HL-60/S4 treated with retinoic acid at 250 ng/mL for 4 days and 3 days (cell line): ENCODE results near the gene PIMREG.
"Not testable (repeated sequence)": the region's sequence is repeated elsewhere in the genome, so short reads cannot be mapped to it uniquely, and the experiment has no call there.

Source experiments
- in situ Hi-C: fragments of 300-500 bp; cut with MboI; formaldehyde crosslinking; loops from 2 replicates; pipeline ENCODE4 v1.7.0; 2022; ENCODE audit warnings: low sequenced_read_pairs

Gene PIMREG

DNA sequence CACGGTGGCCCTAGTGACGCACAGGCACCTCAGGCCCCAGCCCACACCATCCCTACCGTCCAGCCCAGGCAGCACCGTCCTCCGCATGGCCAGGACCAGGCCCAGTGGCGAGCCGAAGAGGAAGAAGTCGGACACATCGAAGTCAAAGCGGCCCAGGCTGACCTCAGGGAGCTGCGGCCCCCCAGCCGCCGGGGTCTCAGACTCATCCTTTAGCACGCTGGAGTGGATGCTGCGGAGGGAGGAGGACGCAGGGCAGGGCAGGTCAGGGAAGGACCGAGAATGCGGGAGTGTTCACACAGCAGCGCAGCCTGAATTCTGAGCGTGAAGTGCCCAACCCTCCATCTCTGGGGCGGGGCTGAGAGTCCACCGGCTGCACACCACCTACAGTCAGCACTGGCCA is 30.1 kb downstream of the PIMREG start:
- in situ Hi-C loops, result loop anchor here (25.0 kb wide), 1 partner anchor 538 kb away; the partner anchor contains the start of genes BCL6B and RNASEK

GRCh38 chr17:6474906-6475305 is 30.7 kb downstream of the PIMREG start:
- in situ Hi-C loops, result loop anchor here (25.0 kb wide), 1 partner anchor 537 kb away; the partner anchor contains the start of genes BCL6B and RNASEK

- in situ Hi-C loops, result no loop called here
Measured at GRCh38 chr17:6475411-6475810, 31.2 kb downstream of the PIMREG start.

DNA sequence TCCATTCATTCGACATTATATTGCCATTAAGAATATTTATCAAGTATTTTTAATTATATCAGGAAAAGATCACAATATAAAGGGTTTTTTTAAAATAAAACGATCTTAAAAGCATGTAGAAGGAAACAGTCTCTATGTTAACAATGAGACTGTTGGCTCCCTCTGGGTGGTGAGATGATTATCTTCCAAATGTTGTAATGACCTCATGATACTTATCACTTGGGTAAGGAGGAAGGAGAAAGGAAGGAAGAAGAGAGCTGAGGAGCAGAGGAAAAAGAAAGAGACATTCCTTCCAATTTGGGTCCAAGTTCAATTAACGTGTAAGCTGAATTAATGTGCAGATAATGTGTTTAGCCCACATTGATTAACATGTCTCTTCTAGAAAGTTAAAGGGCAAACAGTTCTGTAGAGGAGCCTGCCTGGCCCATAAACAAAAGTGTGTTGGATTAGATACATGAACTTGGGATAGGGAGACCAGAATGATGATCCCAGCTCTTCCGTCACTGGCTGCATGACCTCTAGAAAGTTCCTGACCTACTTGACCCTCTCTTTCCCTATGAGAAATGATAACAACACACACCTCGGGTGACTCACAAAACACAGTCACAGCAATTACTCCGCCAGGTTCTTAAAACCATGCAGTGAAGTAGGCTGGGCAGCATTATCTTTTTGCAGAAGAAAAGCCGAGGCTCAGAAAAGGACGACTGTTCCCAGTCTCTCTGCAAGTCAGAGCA is 32.0 kb downstream of the PIMREG start:
- in situ Hi-C loops, result no loop called here

DNA sequence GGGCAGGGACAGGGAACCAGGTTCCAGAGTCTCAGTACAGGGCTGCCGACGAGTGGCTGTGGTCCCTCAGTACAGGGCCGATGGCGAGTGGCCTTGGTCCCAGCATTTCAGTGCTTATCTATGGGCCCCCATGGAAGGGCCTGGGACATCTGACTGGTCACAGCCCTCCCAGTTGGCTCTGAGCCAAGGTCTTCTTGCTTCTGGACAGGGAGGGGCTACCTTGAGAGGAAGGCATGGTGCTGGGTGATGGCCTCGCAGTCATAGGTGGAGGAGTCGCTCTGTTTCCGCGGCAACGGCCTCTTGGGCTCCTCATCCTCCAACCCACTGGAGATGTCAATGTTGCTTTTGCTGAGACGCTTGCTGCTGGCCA is 32.5 kb downstream of the PIMREG start:
- in situ Hi-C loops, result no loop called here

DNA sequence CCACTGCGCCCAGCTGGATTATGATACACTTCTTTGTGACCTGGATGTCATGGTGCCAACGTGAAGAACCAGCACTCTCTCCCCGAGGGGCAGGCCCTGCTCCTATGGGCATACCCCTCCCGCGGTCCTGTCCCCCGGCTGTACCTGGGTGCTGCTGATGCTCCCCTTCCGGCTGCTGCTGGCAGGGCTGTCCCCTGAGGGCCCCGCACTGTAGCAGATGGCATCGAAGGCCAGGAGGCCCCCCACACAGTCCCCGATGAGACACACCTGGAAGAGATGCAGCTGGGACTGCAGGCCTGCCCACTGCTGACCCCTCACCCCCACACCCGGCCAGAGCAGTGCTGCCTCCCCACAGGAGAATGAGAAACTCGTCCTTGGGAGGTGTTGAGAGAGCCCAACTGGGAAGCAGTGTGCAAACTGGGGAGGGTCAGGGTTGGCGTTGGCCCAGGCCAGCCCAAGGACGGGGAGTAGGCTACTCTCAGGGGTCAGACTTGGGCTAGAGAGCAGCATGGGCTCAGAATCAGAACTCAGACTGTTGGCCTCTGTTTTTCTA is 33.7 kb downstream of the PIMREG start:
- in situ Hi-C loops, result no loop called here

DNA sequence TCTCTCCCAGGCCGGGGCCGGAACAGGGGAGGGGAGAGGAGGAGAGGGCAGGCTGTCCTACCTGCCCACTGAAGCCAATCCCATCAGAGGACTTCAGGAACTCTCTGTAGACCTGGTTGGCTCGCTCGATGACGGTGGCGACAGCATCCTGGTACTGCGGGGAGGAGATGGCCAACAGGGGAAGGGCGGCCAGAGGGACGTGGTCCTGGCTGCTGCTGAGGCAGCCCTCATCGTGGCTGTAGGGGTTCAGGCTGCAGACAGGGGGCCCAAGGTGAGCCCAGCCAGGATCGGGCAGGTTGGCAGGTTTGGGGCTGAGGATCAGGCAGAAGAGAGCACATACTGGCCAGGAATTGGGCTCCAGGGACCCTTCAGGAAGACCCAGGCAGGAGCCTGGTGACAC is 34.2 kb downstream of the PIMREG start:
- in situ Hi-C loops, result no loop called here

GRCh38 chr17:6479622-6480302 is 35.5 kb downstream of the PIMREG start:
- in situ Hi-C loops, result no loop called here

DNA sequence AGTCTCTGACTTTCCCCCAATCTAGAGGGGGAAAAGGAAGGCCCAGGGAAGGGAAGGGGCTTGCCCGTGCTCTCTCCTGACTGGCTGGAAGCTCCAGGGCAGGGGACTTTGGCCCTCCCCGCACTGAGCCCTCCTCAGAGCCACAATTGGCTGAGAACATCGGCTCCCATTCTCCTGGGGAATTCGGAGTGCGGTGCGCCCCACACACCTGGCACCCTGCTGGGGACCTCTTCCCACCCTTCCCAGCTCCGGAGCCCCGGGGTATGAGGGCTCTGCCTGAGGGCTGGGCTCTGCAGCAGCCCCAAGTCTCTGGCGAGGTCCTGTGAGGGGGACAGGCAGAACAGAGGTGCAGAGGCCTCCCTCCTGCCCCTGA is 36.0 kb downstream of the PIMREG start:
- in situ Hi-C loops, result no loop called here

- in situ Hi-C loops, result no loop called here
Measured at GRCh38 chr17:6482105-6482455, 37.8 kb downstream of the PIMREG start.

GRCh38 chr17:6482796-6483195 is 38.5 kb downstream of the PIMREG start:
- in situ Hi-C loops, result not testable (repeated sequence)

DNA sequence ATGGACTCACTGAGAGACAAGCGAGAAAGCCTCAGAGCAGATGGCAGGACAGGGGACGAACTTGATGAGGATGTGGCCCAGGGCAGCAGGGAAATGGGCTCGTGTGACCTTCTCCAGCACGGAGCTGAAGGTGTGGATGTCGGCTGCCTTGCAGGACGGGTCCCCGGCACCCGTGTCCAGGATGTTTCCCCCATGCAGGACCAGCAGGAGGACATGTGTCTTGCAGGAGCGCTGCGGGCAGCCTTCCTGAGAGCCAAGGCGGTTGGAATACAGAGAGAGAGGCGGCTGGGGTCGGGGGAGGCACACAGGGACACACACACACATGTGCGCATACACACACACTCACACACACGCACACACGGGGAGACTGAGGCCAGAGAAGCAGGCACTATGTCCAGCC is 39.3 kb downstream of the PIMREG start:
- in situ Hi-C loops, result no loop called here

- in situ Hi-C loops, result no loop called here
Measured at GRCh38 chr17:6485646-6486412, 41.6 kb downstream of the PIMREG start.

- in situ Hi-C loops, result no loop called here
Measured at GRCh38 chr17:6487251-6488007, 43.2 kb downstream of the PIMREG start.

DNA sequence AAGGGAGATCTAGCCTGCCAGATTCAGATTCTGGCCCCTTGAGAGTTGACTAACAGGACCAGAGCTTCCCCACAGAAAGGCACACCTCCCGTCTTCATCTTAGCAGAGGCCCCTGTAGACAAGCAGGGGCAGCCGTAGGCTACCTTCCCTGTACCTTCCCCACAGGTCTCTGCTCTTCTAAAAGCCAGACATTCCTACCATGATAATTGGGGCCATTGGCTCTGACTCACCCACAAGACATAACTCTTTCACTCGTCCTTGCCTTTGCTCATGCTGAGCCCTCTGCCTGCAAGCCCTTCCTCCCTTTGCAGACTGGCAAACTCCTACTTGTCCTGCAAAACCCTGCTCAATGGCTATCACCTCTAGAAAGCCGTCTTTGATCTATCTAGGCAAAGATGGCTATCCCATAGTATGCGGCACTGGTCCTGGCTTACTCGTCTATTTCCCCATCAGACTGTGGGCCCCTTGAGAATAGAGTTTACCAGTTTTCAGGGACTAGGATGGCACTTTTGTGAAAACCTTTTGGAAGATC is 43.8 kb downstream of the PIMREG start:
- in situ Hi-C loops, result no loop called here

DNA sequence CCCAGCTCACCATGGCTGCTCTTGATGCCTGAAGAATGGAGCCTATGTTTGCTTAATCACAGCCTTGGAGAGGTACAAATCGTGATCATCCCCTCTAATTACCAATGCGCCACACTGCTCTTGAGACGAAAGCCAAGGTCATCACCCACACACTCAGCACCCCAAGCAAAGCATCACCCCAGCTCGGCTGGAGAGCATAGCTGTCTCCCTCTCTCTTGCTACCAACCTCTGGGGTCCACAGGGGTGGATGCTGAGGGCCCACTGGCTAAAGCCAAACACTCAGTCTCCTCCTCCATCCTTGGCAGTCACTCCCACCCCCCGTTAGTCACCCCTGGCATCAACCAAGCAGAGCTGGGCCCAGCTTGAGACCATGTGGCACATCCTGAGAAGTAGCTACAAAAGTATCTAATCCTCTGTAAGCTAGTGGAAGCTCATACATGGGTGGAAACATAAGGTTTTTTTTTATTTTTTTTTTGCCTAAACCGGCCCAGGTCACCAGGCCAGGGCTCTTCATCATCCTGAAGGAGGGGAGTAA is 44.8 kb downstream of the PIMREG start:
- in situ Hi-C loops, result no loop called here

DNA sequence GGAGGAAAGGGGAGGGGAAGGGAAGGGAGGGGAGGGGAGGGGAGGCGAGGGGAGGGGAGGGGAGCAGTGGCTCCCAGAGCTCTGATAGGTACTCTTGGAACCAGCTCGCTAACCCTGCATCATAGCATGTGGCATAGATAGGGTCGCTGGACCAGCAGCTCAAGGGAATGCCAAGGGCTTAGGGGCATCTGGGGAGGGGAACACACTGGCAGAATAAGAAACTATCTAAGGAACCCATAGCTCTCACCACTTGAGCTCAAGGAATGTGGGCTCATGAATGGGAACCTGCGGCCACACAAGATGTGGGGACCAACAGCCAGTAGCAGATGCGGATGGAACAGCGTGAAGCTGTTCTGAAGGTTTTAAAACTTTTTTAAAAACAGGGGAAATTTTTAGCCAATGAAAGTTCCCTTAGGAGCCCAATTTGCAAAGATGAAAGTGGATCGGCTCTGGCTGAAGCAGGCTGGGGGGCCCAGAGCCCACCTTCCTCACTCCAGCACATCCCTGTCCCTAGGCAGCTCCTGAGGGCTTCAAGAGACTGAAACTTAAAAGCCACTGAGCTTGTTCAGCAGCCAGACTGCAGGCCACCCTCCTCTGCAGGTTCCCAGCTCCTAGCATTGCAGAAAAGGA is 46.9 kb downstream of the PIMREG start:
- in situ Hi-C loops, result no loop called here

DNA sequence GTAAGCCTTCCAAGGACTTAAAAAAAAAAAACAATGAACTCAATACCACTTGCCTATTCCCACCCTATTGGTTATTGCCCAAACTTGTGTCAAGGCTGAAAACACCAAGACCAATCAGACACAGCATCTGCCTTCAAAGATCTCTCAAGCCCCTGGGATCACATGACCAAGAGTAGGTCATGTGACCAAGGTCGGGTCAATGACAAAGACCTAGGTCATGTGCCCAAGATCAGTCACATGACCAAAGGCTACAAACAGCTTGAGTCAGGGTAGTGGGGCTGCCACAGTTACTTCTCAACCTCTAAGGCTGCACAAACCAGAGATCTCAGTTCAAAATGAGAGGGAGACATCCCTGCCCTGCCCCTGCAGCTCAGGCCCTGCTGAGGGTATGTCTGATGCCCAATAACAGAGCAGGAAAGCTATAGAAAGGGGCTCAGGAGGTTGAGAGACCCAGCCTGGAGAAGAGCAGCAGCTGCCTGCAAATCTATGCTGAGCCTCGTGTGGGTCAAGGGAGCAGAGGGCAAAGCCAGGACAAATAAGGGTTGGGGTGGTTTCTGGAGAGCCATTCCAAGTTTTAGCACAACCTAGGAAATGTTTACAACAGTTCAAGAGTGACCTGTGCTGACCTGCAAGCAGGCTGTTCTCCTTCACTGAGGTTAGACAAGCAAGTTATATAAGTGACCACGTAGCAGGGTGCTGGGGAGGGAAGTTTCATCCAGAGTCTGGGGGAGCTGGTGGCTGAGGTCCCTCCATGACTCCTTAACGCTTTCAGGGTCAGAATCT is 48.8 kb downstream of the PIMREG start:
- in situ Hi-C loops, result no loop called here
